ENCODE data around the gene NR0B2. TPM values are rescaled to one million over a fixed set of nuclear protein-coding genes. Genes with fewer than 3 reads are reported as not detected.

NR0B2 gene
- total RNA-seq: not detected in 2 replicates

GRCh38 chr1:26913754-26914619 is at the start of gene NR0B2:
Gene NR0B2, minus strand, starts transcription at chr1:26913975. Its CDS starts 35 bp downstream, at chr1:26913940.

GRCh38 chr1:26959722-26960624 is 46.2 kb upstream of the NR0B2 start, which contains the start of gene KDF1:
Gene KDF1, minus strand, starts transcription at chr1:26960468. Its CDS starts 8,088 bp downstream, at chr1:26952380.

GRCh38 chr1:26921540-26922430 is 8.0 kb upstream of the NR0B2 start, which contains the start of gene NUDC:
Gene NUDC, plus strand, starts transcription at chr1:26921743. Its CDS starts 106 bp downstream, at chr1:26921849.

GRCh38 chr1:26900001-26900814 is 13.6 kb downstream of the NR0B2 start, which contains the start of gene GPATCH3:
Gene GPATCH3, minus strand, starts transcription at chr1:26900467. Its CDS starts 25 bp downstream, at chr1:26900442.

GRCh38 chr1:26889551-26890466 is 24.0 kb downstream of the NR0B2 start, which contains the start of gene GPN2:
Gene GPN2, minus strand, starts transcription at chr1:26890283. Its CDS starts 187 bp downstream, at chr1:26890096.

GRCh38 chr1:26862781-26863684 is 50.7 kb downstream of the NR0B2 start, which contains the start of gene SFN:
Gene SFN, plus strand, starts transcription at chr1:26863149. Its CDS starts 64 bp downstream, at chr1:26863213.

Other genes starting within 250 kb of the NR0B2 start
- gene ARID1A, start 218.0 kb downstream of the NR0B2 start, total RNA-seq: 10.4 and 13.6 TPM in 2 replicates
- gene PIGV, start 126.0 kb downstream of the NR0B2 start, total RNA-seq: 16.1 and 21.5 TPM in 2 replicates
- 7.7 and 13.5 TPM in 2 replicates for gene ZDHHC18, start 87.3 kb downstream of the NR0B2 start, total RNA-seq
- 704 and 1,068 TPM in 2 replicates for gene SFN, start 50.8 kb downstream of the NR0B2 start, total RNA-seq
- 8.4 and 9.2 TPM in 2 replicates for gene GPN2, start 23.7 kb downstream of the NR0B2 start, total RNA-seq
- gene GPATCH3, start 13.5 kb downstream of the NR0B2 start, total RNA-seq: 5.1 and 8.4 TPM in 2 replicates
- gene NUDC, start 7.8 kb upstream of the NR0B2 start, total RNA-seq: 11.9 and 18.8 TPM in 2 replicates
- 14.2 and 21.1 TPM in 2 replicates for gene KDF1, start 46.5 kb upstream of the NR0B2 start, total RNA-seq
- 26.0 and 42.2 TPM in 2 replicates for gene TRNP1, start 79.7 kb upstream of the NR0B2 start, total RNA-seq
- gene TENT5B, start 98.9 kb upstream of the NR0B2 start, total RNA-seq: 50.1 and 60.7 TPM in 2 replicates
- 4.9 and 6.7 TPM in 2 replicates for gene SLC9A1, start 241.2 kb upstream of the NR0B2 start, total RNA-seq